Brain microvascular endothelial cell (primary cell): Measurements from ENCODE around the gene EIF5AL1.

ENCODE experiments used
- DNase-seq: peaks from one replicate; pipeline ENCODE4 v3.0.0-alpha.2; 2020
- H3K27ac ChIP-seq: fragments of 250-450 bp; sonication (Bioruptor Pico); 2 replicates; pipeline ENCODE4 v1.5.1; 2020; ENCODE audit warnings: mild to moderate bottlenecking, moderate library complexity
- H3K27me3 ChIP-seq: fragments of 250-450 bp; sonication (Bioruptor Pico); replicated peaks from 2 replicates; pipeline ENCODE4 v1.5.1; 2020; ENCODE audit warnings: mild to moderate bottlenecking
- H3K36me3 ChIP-seq: fragments of 250-450 bp; sonication (Bioruptor Pico); replicated peaks from 2 replicates; pipeline ENCODE4 v1.5.1; 2020; ENCODE audit warnings: mild to moderate bottlenecking
- H3K4me3 ChIP-seq: 2 replicates; pipeline ENCODE4 v1.5.1; 2011; ENCODE audit warnings: low read depth, mild to moderate bottlenecking, control low read depth, low read length, moderate library complexity
- in situ Hi-C: cut with HindIII; loops from 2 replicates; pipeline ENCODE4 v1.10.0; 2017; ENCODE audit warnings: low sequenced_read_pairs, low pct_ligation_motif_present
- TF ChIP-seq, protein P1 (sequence below): IDR thresholded peaks from 2 replicates; pipeline ENCODE4 v1.5.1; 2011; ENCODE audit warnings: low read depth, mild to moderate bottlenecking, moderate library complexity, low read length, control low read depth, inconsistent platforms; ENCODE audit errors: missing control alignments

EIF5AL1 gene

DNA sequence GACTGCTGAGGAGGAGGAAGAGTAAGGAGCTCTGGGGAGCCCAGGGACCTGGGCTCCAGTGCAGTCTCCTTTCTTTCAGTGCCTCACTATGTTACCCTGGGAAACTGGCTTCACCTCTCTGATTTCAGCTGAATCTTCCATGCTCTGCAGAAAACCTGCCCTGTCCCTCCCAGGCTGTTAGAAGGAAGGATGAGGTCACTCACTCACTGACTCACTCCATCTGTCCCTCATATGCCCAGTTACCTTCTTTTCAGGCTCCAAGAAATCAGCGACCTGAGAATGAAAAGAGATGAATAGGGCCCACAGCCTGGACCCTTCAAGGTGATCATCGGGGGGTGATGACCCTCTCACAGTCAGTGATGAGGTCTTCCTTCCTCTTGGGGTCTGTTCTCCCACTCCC, 47.4 kb downstream of the EIF5AL1 start:
- no peak overlapping the region for H3K27ac ChIP-seq
- H3K36me3 ChIP-seq: no peaks in the 10 kb centered on the region
- in situ Hi-C loops: no loop called here
- H3K4me3 ChIP-seq: no peak overlapping the region
- peaks cover 2% of the 10 kb centered on the region for H3K27me3 ChIP-seq
- TF ChIP-seq, protein P1, sequence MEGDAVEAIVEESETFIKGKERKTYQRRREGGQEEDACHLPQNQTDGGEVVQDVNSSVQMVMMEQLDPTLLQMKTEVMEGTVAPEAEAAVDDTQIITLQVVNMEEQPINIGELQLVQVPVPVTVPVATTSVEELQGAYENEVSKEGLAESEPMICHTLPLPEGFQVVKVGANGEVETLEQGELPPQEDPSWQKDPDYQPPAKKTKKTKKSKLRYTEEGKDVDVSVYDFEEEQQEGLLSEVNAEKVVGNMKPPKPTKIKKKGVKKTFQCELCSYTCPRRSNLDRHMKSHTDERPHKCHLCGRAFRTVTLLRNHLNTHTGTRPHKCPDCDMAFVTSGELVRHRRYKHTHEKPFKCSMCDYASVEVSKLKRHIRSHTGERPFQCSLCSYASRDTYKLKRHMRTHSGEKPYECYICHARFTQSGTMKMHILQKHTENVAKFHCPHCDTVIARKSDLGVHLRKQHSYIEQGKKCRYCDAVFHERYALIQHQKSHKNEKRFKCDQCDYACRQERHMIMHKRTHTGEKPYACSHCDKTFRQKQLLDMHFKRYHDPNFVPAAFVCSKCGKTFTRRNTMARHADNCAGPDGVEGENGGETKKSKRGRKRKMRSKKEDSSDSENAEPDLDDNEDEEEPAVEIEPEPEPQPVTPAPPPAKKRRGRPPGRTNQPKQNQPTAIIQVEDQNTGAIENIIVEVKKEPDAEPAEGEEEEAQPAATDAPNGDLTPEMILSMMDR: no peak
- peak; percentile 13 for DNase-seq

DNA sequence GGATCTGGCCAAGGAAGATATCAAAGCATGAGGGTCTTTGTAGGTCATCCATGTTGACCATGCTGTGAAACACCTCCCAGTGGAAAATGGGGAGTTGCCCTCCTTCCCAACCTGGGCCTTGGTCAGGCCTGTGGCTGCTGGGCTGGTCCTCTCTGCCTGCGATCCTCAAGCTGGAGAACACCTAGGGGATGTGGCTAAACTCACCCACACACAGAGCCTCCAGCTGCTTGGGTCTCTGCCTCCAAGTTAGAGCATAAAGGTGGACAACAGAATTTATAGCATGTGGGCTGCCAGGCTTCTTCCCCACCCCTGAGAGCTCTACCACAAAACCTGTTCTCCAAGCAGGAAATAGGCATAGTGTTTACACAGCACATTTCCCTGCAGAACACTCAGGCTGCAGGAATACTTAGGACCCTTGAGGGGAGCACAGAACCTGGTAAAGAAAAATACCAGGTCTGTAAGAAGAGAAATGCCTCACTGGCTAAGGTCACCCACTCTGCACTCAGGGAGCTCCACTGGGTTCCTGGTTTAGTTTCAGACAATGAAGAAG, 47.9 kb downstream of the EIF5AL1 start, which contains the start of gene SFTPA2:
SFTPA2 (minus strand) TSS at position 248 of the 550 bp plus-strand sequence. CDS start 924 bp downstream, outside the sequence.
- in situ Hi-C loops: no loop called here
- DNase-seq: no peak
- TF ChIP-seq, protein P1: no peak

DNA sequence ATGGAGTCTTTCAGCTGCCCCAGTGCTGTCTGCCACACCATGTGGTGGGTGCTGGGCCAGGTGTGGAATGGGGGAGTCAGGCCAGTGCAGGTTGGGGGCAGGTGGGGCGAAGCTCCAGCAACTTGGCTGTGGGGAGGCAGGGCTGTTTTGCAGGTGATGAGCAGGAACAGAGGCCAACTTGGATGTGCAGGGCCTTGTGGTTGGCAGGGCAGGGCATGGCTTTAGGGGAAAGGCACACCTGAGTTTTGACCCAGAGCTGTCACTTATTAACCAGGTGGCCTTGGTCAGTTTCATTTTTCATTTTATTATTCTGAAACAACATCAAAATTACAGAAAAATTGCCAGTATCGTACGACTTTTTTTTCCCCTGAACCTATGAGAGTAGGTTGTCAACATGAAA, 48.9 kb downstream of the EIF5AL1 start:
- DNase-seq: no peak
- no peaks in the 10 kb centered on the region for H3K36me3 ChIP-seq
- H3K4me3 ChIP-seq: no peak overlapping the region
- H3K27ac ChIP-seq: no peak overlapping the region
- peaks cover 2% of the 10 kb centered on the region for H3K27me3 ChIP-seq
- in situ Hi-C loops: no loop called here
- TF ChIP-seq, protein P1: no peak

More for the DNA sequence above, 47.9 kb downstream of the EIF5AL1 start, which contains the start of gene SFTPA2:
- Histone ChIP-seq H3K4me3 (no peak within 1 kb of the TSS), H3K36me3 (no peaks in the 10 kb centered on the region), H3K27ac (no peak within 1 kb of the TSS), H3K27me3 (peaks cover 2% of the 10 kb centered on the region)

DNA sequence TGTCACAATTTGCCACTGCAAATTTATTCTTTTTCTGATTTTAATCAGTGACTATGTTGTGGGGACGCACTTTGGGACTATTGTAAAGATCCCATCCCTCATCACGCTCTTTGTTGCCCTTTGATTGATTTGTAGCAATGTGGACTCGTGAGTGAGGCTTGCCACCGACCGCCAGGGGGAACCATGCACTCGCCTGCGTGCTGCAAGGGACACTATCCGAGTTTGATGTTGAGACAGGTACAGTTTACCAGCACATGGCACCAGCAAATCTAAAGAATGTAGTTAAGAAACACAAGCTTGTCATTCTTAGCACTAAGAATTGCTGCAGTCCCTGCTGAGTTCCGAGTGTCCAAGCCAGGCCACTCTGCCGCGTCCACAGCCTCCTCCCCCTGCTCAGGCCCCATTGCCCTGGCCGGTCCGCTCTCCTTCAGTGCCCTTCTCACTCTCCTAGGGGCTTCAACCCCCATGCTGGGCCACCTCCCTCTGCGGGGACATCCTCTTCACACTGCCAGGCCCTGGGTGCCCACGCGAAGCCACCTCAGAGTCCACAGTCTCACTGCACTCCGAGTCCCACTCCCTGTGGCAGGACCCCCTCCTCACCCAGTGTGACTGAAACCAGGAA, 49.9 kb downstream of the EIF5AL1 start:
- H3K27ac ChIP-seq: no peak overlapping the region
- H3K27me3 ChIP-seq: peaks cover 2% of the 10 kb centered on the region
- no peaks in the 10 kb centered on the region for H3K36me3 ChIP-seq
- in situ Hi-C loops: no loop called here
- TF ChIP-seq, protein P1: peak; percentile 96
- DNase-seq: peak; percentile 48
- no peak overlapping the region for H3K4me3 ChIP-seq

DNA sequence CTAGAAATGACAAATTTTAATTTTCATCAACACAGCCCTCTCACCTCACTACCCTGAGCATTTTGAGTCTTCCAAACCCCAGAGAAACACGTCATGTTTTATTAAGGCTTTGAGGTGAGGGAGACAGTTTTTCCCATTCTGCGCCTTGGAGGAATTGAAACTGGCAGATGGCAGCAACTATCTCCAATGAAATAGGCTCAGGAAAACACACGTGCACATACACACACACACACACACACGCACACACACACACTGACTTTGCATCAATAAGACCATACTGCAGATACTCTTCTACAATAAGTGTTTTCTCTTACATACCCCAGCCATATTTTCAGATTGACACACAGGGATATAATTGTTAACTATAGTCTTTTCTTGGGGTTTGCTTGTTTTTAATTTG, 51.1 kb downstream of the EIF5AL1 start:
- Histone ChIP-seq H3K27ac (no peak overlapping the region), H3K36me3 (no peaks in the 10 kb centered on the region), H3K27me3 (peaks cover 2% of the 10 kb centered on the region), H3K4me3 (no peak overlapping the region)
- DNase-seq: no peak
- TF ChIP-seq, protein P1: no peak
- in situ Hi-C loops: no loop called here
